Motor neuron (in vitro differentiated cells): ENCODE measurements around the gene TMEM123. TPM values are rescaled to one million over a fixed set of nuclear protein-coding genes. Genes with fewer than 3 reads are reported as not detected.
A peak's percentile ranks its signal among the peaks of the same experiment; 100 is the strongest.

Source experiments
- ATAC-seq, 8 experiments: fragments of 200-7000 bp; cut with Tn5 transposase; replicated peaks in 6 of 8; 2 replicates each; pipeline ENCODE4 v1.8.0; 2021; ENCODE audit warnings: mild to moderate bottlenecking in 8 of 8, moderate library complexity in 8 of 8
- H3K27ac ChIP-seq, 2 donors: fragments of 250-450 bp; sonication (Bioruptor Pico); 2 replicates each; pipeline ENCODE4 v1.9.0; 2021; ENCODE audit warnings: antibody characterized with exemption in 2 of 2, mild to moderate bottlenecking in 2 of 2, moderate library complexity in 1 of 2
- H3K4me1 ChIP-seq, 2 donors: fragments of 250-450 bp; sonication (Bioruptor Pico); replicated peaks in 1 of 2; 2 replicates each; pipeline ENCODE4 v1.6.1; 2021; ENCODE audit warnings: antibody characterized with exemption in 2 of 2, mild to moderate bottlenecking in 2 of 2, moderate library complexity in 1 of 2
- H3K4me3 ChIP-seq, 5 donors: fragments of 250-450 bp; sonication (Bioruptor Pico); 2 replicates each; pipeline ENCODE4 v1.9.0; 2021; ENCODE audit warnings: antibody characterized with exemption in 5 of 5, mild to moderate bottlenecking in 5 of 5, moderate library complexity in 4 of 5
- WGBS, 10 experiments: fragments of 450-650 bp; shearing (Covaris generic); methylation state at CpG; one replicate each; pipeline ENCODE4 v1.0.0; 2022; 5-methylcytosine and 5-hydroxymethylcytosine counted together
- in situ Hi-C, 9 experiments: fragments of 400-800 bp; cut with MboI; loops; one replicate each; pipeline ENCODE4 v1.15.0; 2021; ENCODE audit warnings: low sequenced_read_pairs in 9 of 9, low pct_unique_long_range_greater_than_20kb in 2 of 9; ENCODE audit not compliant: unreplicated experiment in 9 of 9
- total RNA-seq, 8 experiments: library from RNA; unstranded; fragments of 300-600 nt; gene quantifications; 2 replicates each; pipeline versions ENCODE4 v1.2.3 to v1.2.4, GENCODE V29; 2022

TMEM123 gene
- total RNA-seq, 8 experiments from 2014 or later, result 18.3 to 123 (median 60.0) TPM

DNA sequence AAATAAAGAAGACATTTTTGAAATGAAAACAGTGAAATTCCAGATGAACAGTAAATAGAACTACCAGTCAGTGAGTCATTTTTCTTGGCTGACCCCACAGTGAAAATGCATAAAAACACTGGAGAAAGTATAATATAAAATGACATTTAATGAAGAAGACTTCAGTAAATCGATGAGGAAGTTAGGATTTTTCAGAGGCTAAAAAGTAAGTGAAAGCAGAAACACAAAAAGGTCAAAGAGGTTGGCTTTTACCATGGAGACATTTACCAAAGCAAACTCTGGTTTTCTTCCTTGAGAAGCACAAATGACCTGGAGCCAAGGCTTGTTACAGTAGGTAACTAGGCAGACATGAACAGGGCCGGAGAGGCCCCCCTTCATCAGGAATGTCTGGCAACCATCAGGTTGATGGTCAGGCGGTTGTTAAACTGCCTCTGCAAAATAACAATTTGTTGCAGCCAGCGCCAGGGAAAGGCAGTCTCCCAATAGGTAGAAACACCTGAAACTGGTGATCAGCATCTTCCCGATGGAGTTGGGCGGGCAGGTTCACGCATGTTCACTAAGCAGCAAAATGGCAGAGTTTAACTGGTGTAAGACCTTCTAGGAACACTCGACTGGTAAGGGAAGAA lies 16.7 kb upstream of the TMEM123 start:
- peak in 1 of 8 experiments; percentile 64 for ATAC-seq
- H3K27ac ChIP-seq, result no peak overlapping the region
- H3K4me3 ChIP-seq, result no peak overlapping the region
- H3K4me1 ChIP-seq, result no peaks in the 10 kb centered on the region
- 50 to 100% (median 89%) methylated on average over 1 to 8 of the region's 8 CpGs; no CpG with 5 or more reads in 1 of the 10 experiments for WGBS, 10 experiments
- in situ Hi-C loops, result no loop called here

DNA sequence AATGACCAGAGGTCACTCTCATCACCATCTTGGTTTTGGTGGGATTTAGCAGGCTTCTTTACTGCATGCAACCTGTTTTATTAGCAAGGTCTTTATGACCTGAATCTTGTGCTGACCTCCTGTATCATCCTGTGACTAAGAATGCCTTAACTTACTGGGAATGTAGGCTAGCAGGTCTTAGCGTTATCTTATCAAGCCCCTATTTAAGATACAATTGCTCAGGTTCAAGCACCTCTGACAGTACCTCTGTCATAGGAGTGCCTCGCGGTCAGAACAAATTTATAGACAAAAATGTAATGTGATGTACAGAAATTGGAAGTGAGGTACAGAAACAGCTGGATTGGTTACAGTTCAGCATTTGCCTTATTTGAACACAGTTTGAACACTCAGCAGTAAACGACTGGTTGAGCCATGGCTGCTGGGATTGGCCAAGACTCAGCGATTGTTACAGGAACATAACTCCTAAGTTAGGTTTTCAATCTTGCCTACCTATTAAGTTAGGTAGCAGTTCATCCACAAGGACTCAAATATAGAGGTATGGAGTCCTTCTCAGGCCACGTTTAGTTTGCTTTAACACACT lies 16.1 kb upstream of the TMEM123 start:
- ATAC-seq, result no peak
- in situ Hi-C loops, result no loop called here
- 47 to 100% (median 81%) methylated on average over 2 to 6 of the region's 6 CpGs for WGBS, 10 experiments
- Histone ChIP-seq H3K4me3 (no peak overlapping the region), H3K4me1 (no peaks in the 10 kb centered on the region), H3K27ac (no peak overlapping the region)

DNA sequence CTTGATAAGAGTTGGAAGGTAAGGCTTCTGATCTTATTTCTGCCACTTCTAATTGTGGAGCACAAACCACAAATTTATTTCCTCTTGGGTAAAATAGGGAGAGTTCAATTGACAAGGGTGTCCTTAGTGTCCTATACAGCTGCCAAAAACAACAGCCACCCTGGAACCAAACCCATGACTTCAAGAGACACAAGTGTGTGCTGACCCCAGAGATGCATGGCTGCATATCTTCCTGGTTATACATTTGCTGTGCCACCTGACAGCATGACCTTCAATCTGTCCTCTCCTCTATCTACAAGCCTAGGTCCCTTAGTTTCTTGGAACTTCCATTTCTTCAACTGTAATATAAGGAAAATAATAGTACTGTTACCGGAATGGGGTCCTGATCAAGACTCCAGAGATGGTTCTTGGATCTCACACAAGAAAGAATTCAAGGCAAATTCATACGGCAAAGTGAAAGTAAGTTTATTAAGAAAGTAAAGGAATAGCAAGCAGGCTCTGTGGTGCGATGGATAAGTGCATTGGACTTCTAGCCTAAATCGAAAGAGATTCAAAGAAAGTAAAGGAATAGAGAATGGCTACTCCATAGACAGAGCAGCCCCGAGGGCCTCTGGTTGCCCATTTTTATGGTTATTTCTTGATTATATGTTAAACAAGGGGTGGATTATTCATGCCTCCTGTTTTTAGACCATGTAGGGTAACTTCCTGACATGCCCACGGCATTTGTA lies 15.5 kb upstream of the TMEM123 start:
- Histone ChIP-seq H3K4me3 (no peak overlapping the region), H3K4me1 (no peaks in the 10 kb centered on the region), H3K27ac (no peak overlapping the region)
- in situ Hi-C loops, result no loop called here
- no peak for ATAC-seq
- 59 to 100% (median 92%) methylated on average over 2 to 6 of the region's 6 CpGs; no CpG with 5 or more reads in 1 of the 10 experiments for WGBS, 10 experiments

DNA sequence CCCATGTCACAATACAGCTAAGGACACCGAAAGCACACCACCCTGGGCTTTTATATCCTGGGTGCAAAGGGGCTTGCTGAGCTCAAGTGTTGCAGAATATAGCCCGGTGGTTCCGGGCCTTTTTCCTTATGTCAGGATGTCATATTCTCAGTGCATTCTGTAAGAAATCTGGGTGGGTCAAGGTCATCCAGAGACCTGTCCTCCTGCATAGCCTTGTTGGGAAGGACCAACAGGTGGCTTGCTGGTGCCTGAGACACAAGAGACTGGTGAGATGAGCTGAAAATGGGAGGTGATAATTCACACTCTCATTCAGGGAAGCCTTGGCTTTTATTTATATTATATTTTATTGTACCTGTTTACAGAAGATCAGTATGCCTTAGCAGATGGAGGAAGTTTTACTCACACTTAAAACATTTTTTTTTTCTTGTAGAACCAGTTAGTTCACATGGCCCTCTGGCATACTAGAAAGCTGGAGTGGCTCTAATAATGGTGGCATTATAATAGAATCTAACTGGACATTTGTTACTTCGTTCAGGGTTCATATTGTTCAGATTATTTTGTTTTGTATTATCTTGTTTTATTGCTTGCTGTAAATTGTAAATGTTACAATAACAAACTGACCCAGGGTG lies 14.6 kb upstream of the TMEM123 start:
- Histone ChIP-seq H3K4me1 (no peaks in the 10 kb centered on the region), H3K27ac (no peak overlapping the region), H3K4me3 (no peak overlapping the region)
- WGBS, 10 experiments, result 33 to 100% (median 86%) methylated on average over 1 to 4 of the region's 4 CpGs; no CpG with 5 or more reads in 1 of the 10 experiments
- in situ Hi-C loops, result no loop called here
- no peak for ATAC-seq

DNA sequence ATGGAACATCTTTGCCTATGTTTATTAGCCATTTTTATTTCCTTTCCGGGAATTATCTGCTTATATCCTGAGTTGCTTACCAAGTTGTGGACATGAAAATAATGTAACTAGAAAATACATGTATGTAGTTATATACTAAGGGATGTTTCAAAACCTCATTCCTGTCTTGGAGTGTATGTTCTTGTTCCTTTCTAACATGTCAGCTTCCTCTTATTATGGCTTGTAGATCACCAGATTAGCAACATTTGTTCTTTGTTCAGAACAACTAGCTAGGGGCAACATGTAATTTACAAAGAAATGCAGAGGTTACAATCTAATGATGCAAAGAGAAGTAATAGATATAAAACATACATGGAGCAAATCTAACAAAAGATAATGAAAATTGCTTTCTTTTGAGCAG lies 13.1 kb upstream of the TMEM123 start:
- no peak for ATAC-seq
- Histone ChIP-seq H3K27ac (no peak overlapping the region), H3K4me3 (no peak overlapping the region), H3K4me1 (no peaks in the 10 kb centered on the region)
- in situ Hi-C loops, result no loop called here
- 63 to 100% (median 92%) methylated on average over 1 of the region's 1 CpG; no CpG with 5 or more reads in 1 of the 10 experiments for WGBS, 10 experiments

DNA sequence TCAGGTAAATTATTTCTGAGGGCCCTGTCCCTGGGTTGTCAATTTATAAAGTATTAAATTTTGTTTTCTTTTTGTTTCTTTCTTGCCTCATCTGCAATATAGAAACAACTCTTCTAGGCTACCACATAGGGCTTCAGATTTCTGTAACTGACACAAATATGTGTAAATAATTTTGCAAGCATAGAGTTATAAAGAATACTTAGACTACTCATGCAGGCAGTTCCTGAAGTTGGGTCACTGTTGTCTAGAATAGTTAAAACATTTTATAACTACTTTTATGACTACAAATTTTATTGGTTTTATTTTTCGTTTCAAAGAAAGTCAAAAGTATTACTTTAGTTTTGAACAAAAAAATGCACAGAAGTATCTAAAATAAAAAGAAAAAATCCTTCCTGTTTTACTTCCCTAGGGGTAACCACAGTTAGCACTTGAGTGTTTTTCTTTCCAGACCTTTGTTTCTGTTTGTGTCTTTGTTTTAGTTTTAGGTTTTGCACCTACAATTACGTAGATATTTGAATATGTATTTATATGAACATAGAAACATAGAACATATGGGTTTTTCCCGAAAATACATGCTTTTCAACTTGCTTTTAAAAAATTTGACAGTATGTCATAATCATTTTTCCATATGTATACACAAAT lies 12.4 kb upstream of the TMEM123 start:
- Histone ChIP-seq H3K4me3 (no peak overlapping the region), H3K4me1 (no peaks in the 10 kb centered on the region), H3K27ac (no peak overlapping the region)
- no peak for ATAC-seq
- 33 to 90% (median 57%) methylated on average over 2 to 3 of the region's 3 CpGs for WGBS, 10 experiments
- in situ Hi-C loops, result no loop called here

DNA sequence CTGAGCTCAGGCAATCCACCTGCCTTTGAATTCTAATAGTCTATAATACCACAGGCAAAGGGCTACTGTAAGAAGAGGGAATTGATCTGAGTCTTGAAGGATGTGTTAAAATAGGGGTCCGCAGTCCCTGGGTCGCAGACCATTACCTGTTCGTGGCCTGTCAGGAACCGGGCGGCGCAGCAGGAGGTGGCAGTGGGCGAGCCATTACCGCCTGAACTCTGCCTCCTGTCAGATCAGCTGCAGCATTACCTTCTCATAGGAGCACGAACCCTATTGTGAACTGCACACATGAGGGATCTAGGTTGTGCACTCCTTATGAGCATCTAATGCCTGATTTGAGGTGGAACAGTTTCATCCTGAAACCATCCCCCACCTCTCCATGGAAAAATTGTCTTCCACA lies 11.5 kb upstream of the TMEM123 start:
- no peak overlapping the region for H3K27ac ChIP-seq
- H3K4me3 ChIP-seq, result no peak overlapping the region
- 33 to 100% (median 93%) methylated on average over 1 to 9 of the region's 9 CpGs; no CpG with 5 or more reads in 3 of the 10 experiments for WGBS, 10 experiments
- H3K4me1 ChIP-seq, result no peaks in the 10 kb centered on the region
- in situ Hi-C loops, result no loop called here
- ATAC-seq, result no peak

DNA sequence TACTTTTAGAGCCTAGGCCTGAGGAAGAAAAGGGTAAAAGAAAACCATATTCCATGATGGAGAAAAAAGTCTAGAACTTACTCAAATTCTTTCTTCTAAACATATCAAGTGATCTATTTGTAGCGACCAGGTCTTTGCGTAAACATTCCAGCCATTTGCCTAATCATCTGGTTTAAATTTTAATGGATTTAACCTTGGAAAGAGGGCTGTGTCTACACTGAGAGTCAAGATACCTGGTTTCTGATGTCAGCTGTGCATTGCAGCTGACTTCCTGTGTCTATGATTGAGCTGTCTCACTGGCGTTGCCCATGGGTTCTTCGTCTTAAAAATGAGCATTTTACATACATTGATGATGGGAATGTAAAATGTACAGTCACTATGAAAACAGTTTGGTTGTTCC lies 10.0 kb upstream of the TMEM123 start:
- H3K4me3 ChIP-seq, result no peak overlapping the region
- H3K27ac ChIP-seq, result no peak overlapping the region
- no peak for ATAC-seq
- no peaks in the 10 kb centered on the region for H3K4me1 ChIP-seq
- 72 to 100% (median 87%) methylated on average over 2 to 4 of the region's 4 CpGs; no CpG with 5 or more reads in 1 of the 10 experiments for WGBS, 10 experiments
- in situ Hi-C loops, result no loop called here

DNA sequence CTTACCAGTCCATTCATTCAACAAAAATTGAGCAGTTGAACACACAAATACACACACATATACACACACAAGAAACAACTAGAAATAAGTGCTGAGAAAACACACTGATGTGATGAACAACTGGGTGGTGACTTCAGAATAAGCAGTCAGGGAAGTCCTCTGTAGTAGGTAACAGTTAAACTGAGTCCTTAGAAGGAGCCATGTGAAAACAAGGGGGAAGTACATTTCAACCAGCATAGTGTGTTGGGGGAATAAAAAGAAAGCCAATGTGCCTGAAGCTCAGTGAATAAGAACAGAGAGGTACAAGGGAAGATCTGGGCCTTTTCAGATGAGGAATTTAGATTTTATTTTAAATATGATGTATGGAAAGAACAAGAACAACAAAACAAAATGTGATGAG lies 6.8 kb upstream of the TMEM123 start:
- ATAC-seq, result no peak
- no peak overlapping the region for H3K27ac ChIP-seq
- no peaks in the 10 kb centered on the region for H3K4me1 ChIP-seq
- no peak overlapping the region for H3K4me3 ChIP-seq
- in situ Hi-C loops, result no loop called here

DNA sequence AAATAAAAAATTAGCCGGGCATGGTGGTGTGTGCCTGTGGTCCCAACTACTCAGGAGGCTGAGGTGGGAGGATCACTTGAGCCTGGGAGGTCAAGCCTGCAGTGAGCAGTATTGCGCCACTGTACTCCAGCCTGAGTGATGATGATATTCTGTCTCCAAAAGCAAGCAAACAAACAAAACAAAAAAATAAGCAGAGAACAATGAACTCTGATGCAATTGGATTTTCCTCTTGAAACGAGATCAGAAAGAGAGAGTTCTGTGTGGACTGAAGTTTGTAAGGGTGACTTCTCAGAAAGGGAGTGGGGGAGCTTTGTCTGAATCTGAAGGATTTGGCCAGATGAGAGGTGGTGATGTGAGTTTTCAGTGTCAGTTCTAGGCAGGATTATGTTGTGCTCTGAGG lies 6.0 kb upstream of the TMEM123 start:
- WGBS, 10 experiments, result 57 to 100% (median 92%) methylated on average over 1 to 3 of the region's 3 CpGs; no CpG with 5 or more reads in 1 of the 10 experiments
- in situ Hi-C loops, result no loop called here

DNA sequence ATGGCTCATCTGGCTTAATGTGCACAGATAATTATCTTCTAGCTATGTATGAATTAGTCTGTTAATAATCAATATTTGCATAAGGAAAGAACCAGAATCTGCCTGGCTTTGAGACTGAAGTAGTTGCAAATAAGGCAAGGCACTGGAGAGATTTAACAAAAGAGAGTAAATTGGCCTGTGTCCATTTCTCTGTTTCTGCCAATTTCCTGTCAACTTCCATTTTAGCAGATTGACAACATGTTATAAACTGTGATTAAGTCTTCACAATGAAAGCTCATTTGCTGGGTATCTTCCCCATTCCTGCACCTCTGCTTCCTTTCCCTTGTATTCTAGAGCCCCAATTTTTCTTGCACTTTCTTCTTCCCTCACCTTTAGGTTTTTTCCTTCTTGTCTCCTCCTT lies 5.3 kb upstream of the TMEM123 start:
- no peak overlapping the region for H3K4me3 ChIP-seq
- no peak for ATAC-seq
- H3K4me1 ChIP-seq, result peaks cover 0 to 2% of the 10 kb centered on the region in 2 donors
- in situ Hi-C loops, result no loop called here
- H3K27ac ChIP-seq, result no peak overlapping the region

More for the DNA sequence above, 6.0 kb upstream of the TMEM123 start:
- H3K27ac ChIP-seq, result no peak overlapping the region
- peaks cover 0 to 2% of the 10 kb centered on the region in 2 donors for H3K4me1 ChIP-seq
- ATAC-seq, result no peak
- H3K4me3 ChIP-seq, result no peak overlapping the region

DNA sequence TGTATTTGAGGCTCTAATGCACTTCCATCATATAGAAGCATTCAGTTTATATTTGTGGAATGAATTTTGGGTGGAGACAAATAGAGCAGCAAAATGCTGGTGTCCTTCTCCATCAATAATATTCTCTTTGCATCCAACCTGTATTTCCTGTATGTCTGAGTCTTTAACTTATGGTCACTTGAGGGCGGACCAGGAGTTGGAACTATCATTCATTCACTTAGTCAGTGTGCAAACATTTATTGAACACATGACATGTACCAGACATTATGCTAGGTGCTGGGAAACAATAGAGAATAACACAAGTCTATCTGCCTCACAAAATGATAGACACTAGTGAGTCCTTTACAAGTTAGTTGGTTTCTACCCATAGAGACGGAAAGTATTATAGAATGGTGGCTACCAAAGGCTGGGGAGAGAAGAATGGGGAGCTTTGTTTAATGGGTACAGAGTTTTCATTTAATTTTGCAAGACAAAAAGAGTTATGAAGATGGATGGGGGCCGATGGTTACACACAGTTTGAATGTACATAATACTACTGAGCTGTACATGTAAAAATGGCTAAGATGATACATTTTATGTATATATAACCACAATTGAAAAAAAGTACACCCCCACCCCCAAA lies 4.6 kb upstream of the TMEM123 start:
- no peak overlapping the region for H3K27ac ChIP-seq
- no peak overlapping the region for H3K4me3 ChIP-seq
- in situ Hi-C loops, result no loop called here
- no peak for ATAC-seq
- 36 to 100% (median 63%) methylated on average over 1 to 3 of the region's 3 CpGs; no CpG with 5 or more reads in 1 of the 10 experiments for WGBS, 10 experiments
- H3K4me1 ChIP-seq, result peaks cover 0 to 2% of the 10 kb centered on the region in 2 donors
